ENCODE measurements around the gene CEACAM5. TPM values are rescaled to one million over a fixed set of nuclear protein-coding genes. Genes with fewer than 3 reads are reported as not detected.

CEACAM5 gene
- total RNA-seq, 1 donor from 2014 or later: not detected

Other genes starting within 250 kb of the CEACAM5 start
- 1.6 TPM for gene CEACAM21, start 132.5 kb upstream of the CEACAM5 start, total RNA-seq
- gene CEACAM4, start 81.6 kb upstream of the CEACAM5 start, total RNA-seq: 1.0 TPM
- not detected for gene CEACAM7, start 20.4 kb upstream of the CEACAM5 start, total RNA-seq
- under 0.01 TPM for gene CEACAM6, start 46.9 kb downstream of the CEACAM5 start, total RNA-seq
- not detected for gene CEACAM3, start 88.0 kb downstream of the CEACAM5 start, total RNA-seq
- not detected for gene LYPD4, start 136.1 kb downstream of the CEACAM5 start, total RNA-seq
- gene DMRTC2, start 136.4 kb downstream of the CEACAM5 start, total RNA-seq: not detected
- 455 TPM for gene RPS19, start 151.6 kb downstream of the CEACAM5 start, total RNA-seq
- 1.0 TPM for gene CD79A, start 168.7 kb downstream of the CEACAM5 start, total RNA-seq
- gene ARHGEF1, start 174.6 kb downstream of the CEACAM5 start, total RNA-seq: 13.6 TPM
- gene ERFL, start 219.8 kb downstream of the CEACAM5 start, total RNA-seq: not detected

Measured in skeletal muscle tissue (tissue), 1 donor.